GM18498 (cell line): ENCODE results near the gene KRT6B.
"Not testable (repeated sequence)": the region's sequence is repeated elsewhere in the genome, so short reads cannot be mapped to it uniquely, and the experiment has no call there.

Experiments
- ATAC-seq: cut with Tn5 transposase; IDR thresholded peaks from one replicate; pipeline ENCODE4 v1.9.1; 2021; ENCODE audit warnings: mild to moderate bottlenecking, moderate library complexity; ENCODE audit not compliant: unreplicated experiment

The KRT6B gene

GRCh38 chr12:52473768-52474167, 21.8 kb upstream of the KRT6B start, which contains the start of gene KRT6C:
Gene KRT6C (minus strand): TSS chr12:52473805. CDS start chr12:52473737, 68 bp downstream.
- no peak for ATAC-seq

- no peak for ATAC-seq
These were observed 17.9 kb upstream of the KRT6B start for GRCh38 chr12:52469853-52470252.

DNA sequence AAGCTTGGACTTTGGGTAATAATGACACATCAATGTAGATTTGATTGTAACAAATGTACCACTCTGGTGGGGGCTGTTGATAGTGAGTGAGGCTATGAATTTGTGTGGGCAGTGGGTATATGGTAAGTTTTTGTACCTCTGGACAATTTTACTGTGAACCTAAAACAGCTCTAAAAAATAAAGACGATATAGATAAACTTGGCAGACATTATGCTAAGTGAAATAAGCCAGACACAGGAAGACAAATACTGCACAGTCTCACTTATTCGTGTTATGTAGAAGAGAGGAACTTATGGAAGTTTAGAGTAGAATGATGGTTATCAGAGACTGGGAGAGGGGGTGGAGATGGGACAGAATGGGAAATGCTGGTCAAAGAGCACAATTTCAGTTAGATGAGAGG, 13.0 kb upstream of the KRT6B start:
- no peak for ATAC-seq

GRCh38 chr12:52461693-52462092, 9.7 kb upstream of the KRT6B start:
- no peak for ATAC-seq

DNA sequence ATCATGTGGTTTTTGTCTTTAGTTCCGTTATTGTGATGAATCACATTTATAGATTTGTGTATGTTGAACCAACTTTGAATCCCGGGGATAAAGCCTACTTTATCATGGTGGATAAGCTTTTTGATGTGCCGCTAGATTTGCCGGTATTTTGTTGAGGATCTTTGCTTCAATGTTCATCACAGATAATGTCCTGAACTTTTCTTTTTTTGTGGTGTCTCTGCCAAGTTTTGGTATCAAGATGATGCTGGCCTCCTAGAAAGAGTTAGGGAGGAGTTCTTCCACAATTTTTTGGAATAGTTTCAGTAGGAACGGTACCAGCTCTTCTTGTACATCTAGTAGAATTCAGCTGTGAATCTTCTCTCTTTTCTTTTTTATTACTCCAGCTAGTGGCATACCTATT, 6.9 kb upstream of the KRT6B start:
- no peak for ATAC-seq

DNA sequence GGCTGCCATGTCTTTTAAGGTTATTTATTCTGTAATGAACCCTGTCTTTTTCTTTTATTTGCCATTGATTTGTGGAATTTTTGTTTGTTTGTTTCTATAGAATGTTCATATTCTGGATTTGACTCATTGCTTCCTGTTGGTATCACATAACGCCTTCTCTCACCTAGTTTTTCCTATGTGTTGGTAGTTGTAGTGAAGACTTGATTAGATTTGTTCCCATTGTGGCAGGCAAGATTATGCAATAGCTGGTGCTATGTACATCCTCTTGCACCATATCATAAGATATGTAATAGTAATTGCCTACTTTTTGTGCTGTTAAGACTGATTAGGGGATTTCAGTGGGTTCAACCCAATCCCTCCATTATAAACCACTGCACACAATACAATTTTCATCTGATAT, 3.9 kb upstream of the KRT6B start:
- ATAC-seq: no peak

DNA sequence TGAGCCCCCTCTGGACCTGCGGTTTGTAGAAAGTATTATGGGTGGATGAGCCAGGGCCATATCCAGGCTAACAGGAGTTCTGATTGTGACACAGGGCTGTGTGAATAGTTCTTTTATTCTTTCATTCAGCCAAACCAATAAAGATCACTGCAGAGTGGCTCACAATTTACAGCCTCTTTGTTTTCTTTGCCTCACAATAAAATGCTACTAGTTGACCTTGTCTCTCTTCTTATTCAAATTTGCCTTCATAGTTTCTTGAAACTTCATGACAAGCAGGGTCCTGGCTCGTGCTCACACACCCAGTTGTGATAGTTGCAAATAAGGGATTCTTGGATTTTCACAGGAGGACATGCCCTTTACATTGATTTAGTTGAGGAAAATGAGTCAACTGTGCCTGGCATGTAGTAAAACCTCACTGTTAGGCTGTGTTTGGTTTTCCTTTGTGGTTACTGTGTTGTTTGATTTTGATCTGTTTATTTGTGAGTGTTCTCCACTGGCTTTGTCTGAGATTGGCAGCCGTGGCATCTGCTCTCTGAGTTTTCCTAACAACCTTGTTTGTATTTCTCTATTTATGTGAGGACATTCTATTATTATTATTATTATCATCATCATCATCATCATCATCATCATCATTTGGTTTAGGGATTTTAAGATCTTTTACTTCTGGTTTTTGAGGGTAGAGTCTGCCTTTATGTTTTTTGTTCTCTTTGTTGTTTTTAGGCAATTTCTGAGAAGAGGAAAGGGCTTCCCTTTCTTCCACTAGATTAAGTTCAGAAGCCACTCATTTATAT, 2.7 kb upstream of the KRT6B start:
- no peak for ATAC-seq

GRCh38 chr12:52448228-52448627, 3.7 kb downstream of the KRT6B start:
- no peak for ATAC-seq

GRCh38 chr12:52447196-52447595, 4.8 kb downstream of the KRT6B start:
- ATAC-seq: not testable (repeated sequence)

DNA sequence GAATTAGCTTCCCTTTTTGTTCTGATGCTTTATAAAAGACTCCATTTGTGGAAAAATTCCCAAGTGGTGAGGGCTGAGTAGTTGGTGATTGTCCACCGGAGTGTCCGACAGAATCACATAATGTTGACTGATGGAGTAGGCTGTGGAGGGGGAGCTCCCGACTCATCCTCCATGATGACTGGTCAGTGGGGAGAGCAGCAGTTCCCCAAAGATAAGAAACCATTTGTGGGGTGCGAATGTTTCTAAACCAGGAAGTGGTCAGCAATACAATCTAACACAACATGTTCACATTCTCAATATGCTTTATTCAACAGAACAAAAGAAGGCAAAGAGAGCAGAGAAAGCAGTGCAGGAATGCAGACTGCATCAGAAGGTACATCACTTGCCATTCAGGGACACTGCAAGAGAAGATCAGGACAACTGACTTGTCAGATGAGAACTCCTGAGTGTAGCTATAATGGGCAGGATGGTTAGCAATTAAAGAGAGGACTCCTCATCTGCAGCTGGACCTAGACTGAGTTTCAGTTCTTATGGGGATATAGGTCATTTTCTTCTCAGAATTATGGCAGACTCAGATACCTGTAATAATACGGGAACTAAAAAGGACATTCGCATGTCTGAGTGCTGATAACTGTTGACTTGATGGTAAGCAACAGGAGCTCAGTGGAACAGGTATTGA, 5.4 kb downstream of the KRT6B start:
- ATAC-seq: no peak

DNA sequence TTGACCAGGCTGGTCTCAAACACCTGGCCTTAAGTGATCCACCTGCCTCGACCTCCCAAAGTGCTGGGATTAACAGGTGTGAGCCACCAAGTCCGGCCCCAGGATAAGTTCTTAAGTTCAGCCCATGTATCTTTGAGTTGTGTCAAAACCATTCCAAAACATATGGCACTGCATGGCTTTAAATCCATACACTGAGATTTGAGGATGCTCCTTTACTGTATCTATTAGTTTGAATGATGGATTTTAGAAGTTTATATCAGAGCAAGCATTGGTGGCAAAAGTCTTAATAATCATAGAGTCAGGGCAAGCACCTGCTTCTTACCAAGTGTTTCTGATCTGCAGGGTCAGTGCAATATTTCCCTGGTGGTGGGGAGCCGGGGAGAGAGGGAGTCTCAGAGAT, 6.1 kb downstream of the KRT6B start:
- ATAC-seq: no peak

- no peak for ATAC-seq
These were observed 7.0 kb downstream of the KRT6B start for GRCh38 chr12:52444647-52445595.

DNA sequence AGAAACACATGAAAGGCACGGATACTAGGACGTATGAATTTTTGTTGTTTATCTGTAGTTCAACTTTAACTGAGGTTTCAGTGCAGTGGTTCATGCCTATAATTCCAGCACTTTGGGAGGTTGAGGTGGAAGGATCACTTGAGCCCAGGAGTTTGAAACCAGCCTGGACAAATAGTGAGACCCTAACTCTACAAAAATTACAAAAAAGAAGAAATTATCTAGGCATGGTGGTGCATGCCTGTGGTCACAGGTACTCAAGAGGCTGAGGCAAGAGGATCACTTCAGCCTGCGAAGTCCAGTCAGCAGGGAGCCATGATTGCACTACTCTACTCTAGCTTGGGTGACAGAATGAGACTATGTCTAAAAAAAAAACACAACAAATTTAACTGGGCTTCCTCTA, 8.0 kb downstream of the KRT6B start:
- ATAC-seq: no peak

- no peak for ATAC-seq
These were observed 9.3 kb downstream of the KRT6B start for GRCh38 chr12:52442600-52443061.

GRCh38 chr12:52441320-52441911, 10.5 kb downstream of the KRT6B start:
- no peak for ATAC-seq

GRCh38 chr12:52440821-52441319, 11.1 kb downstream of the KRT6B start:
- ATAC-seq: no peak

- ATAC-seq: no peak
These were observed 12.1 kb downstream of the KRT6B start for GRCh38 chr12:52439845-52440244.

DNA sequence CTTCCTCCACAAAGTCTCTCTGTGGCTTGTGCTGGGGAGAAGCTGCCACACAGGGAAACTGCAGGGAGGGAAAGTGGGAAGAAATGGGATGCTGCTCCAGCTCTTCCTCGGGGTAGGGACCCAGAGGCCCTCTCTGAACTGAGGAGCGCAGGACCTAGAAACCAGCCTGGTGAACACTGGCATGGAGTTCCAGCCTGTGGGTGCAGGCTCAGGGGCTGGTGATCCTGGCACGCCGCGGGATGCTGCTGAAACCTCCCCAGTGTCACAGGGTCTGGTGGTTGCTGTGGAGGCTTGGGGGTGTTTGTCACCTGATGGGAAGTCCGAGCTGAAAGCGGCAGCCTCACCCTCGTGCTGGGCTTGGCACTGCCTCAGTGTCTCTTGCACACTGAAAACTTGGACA, 12.5 kb downstream of the KRT6B start:
- no peak for ATAC-seq

DNA sequence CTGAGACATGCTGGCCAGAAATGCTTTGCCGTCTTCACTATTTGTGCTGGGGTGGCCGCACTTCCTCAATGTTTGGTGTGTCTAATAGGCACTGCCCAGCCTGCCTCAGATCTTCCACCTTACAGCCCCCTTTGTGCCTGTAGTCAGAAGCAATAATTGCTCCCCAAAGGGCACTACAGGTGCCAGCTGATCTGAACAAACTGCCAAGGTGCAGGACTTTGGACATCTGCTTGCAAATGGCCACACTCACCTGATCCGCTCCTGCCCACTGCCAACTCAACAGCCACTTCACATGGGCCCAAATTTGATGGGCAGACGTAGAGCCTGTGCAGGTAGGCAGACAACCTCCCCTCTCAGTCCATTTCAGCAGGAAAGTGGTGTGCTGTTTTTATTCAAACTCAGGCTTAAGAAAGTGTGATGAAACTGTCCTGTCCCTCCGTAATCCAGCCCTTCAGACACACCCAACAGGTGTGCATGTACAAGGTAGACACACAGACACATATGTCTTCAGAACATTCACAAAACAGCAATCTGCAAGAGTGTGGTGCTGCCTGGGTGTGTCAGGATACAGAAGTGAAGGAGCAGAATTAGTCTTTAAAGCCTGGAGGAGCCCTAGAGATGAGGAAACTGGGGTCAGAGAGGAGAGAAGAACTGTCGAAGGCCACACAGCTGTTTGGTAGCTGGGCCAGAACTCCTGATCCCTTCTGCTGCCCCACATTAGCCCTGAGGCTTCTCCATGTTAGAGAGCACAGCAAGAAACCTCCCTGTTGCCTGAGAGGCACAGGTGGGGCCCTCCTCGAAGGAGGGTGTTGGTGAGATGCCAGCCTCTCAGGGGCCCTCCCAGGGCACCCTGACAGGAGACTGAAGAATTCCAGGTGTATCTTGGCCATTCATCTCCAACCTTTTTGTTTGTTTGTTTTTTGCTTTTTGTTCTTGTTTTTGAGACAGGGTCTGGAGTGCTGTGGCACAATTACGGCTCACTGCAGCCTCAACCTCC, 13.3 kb downstream of the KRT6B start:
- no peak for ATAC-seq
